GM19099 (cell line): ENCODE measurements around the gene ZDHHC3.

ENCODE experiments used
- POLR2A ChIP-seq: IDR thresholded peaks from 3 replicates; pipeline ENCODE4 v1.6.1; 2011; ENCODE audit warnings: low read depth; ENCODE audit not compliant: insufficient read length; ENCODE audit errors: extremely low read depth

The ZDHHC3 gene

GRCh38 chr3:44926921-44927320 is 49.1 kb downstream of the ZDHHC3 start:
- no peak for TF ChIP-seq POLR2A

DNA sequence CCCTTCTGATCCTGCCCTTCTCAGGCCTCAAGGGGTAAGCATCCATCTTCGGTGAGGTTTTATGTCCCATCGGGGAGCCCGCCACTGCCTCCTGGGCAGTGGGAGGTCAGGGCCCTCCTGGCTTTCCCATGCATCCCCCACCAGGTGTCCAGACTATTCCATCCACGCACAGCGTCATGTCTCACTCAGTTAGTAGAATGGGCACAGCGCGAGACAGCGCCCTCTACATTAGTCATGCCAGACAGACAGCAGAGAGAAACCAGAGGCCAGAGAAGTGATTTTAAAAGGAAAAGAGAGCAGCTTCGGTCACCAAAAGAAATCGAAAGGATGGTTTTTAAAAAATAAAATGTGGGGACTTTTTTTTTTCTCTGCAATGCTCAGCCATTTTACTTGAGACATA is 49.8 kb downstream of the ZDHHC3 start:
- no peak for TF ChIP-seq POLR2A

DNA sequence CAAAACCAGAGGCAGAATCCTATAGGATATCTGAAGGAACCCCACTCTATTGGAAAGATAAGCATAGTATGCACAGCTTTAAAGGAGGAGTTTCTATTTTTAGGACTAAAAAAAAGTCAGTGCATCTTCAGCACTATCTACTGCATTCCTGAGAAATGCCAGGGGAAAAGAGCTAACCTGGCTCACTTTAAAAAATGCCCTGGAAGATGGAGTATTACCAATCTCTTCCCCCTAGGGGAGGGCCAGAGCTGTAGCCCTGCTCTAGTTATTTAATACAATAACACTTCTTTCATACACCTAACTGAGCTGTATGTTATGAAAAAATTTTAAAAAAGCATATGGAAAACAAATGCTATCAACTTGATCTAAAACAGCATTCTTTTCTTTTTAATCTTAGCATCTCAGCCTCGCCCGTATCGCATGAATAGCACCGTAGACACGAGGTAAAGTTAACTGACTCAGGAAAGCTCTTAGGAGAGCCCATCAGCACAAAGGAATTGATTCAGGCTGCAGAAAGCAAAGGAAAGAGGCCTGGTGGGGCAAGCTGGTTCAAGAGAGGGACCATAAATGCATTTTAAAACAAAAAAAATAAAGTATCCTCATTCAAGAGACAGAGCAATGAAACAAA is 51.4 kb downstream of the ZDHHC3 start:
- no peak for TF ChIP-seq POLR2A

DNA sequence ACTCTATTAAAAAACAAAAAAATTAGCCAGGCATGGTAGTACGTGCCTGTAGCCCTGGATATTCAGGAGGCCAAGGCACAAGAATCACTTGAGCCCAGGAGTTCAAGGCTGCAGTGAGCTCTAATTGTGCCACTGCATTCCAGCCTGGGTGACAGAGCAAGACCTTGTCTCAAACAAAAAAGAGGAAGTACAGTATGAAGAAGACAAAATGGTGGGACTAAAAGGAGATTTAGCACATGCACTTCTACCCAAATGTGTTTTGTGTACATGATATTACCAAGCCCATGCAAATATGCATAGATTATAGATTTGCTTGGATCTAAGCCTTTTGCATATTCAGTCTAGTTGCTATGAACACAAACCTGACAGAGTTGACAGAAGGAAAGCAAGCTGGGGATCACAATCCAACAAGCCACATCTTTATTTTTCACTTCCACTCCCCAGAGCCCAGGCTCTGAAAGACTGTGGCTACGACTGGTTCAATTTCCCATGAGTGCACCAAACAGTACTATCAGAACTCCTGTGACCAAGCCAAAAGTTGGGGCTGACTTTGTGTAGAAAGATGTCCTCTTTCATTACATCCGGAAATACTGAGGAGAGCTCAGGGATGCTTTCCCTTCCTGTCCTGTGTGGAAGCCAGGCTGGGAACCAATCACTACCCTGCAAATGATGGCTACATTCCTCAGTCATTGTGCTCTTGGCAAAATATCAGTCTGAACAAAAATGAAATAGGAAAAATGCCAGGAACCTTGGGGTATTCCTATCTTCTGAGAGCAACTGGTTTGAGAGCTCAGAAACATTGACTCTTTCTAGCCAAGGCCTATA is 52.1 kb downstream of the ZDHHC3 start:
- no peak for TF ChIP-seq POLR2A

GRCh38 chr3:44920081-44920480 is 55.9 kb downstream of the ZDHHC3 start:
- no peak for TF ChIP-seq POLR2A

DNA sequence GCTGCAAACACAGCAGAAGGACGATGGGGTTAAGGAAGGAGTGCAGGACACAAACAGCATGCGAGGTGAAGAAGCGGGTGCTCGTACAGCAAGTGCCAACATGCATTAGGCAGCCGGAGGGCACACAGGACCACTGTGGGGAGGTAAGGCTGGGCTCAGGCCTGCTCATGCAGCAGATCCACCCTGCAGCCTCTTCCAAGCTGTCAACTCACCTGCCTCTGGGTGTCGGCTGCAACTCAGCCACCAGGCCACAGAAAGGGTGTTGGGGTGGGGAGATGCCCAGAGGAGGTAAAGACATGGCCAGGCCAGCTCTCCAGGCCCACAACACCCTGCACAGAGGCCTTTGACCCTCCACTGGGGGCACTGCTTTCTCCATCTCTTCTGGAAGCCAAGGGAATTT is 57.4 kb downstream of the ZDHHC3 start:
- no peak for TF ChIP-seq POLR2A

GRCh38 chr3:44918087-44918486 is 57.9 kb downstream of the ZDHHC3 start:
- no peak for TF ChIP-seq POLR2A

DNA sequence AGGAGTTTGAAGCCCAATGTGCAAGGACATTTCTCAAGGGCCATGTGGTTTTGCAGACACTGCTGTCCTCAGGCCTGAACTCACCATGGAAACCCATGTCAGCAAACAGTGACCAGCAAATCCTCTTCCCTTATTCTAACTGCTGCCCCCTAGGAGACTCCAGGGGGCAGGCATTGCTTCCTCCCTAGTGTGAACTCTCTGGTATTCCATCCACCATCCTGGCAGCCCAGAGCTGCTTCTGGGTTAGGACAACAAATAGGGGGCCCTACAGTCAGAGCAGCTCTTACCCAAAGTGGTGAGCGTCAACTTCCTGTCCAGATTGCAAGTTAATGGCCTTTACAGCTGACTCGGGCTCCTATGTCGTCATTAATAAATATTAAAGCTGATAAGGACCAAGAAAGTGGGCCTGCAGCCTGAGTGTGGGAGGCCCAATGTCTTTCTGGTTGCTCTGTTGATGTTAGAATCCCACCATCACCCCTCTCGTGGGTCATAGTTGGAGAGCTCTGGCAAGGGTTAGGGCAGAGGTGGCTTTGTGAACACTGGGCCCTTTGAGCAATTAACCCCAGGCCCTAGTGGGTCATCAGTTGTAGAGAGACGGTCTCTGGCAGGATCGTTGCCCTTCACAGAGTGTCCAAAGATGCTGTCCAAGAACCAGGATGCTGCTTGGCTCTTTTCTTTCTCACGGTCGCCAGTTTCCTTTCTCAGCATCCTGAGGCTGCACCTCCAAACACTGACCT is 60.1 kb downstream of the ZDHHC3 start:
- no peak for TF ChIP-seq POLR2A

- no peak for TF ChIP-seq POLR2A
Observed at GRCh38 chr3:44914936-44915335, 61.0 kb downstream of the ZDHHC3 start.

- no peak for TF ChIP-seq POLR2A
Observed at GRCh38 chr3:44913868-44914468, 62.0 kb downstream of the ZDHHC3 start.

- no peak for TF ChIP-seq POLR2A
Observed at GRCh38 chr3:44910693-44911092, 65.3 kb downstream of the ZDHHC3 start.

DNA sequence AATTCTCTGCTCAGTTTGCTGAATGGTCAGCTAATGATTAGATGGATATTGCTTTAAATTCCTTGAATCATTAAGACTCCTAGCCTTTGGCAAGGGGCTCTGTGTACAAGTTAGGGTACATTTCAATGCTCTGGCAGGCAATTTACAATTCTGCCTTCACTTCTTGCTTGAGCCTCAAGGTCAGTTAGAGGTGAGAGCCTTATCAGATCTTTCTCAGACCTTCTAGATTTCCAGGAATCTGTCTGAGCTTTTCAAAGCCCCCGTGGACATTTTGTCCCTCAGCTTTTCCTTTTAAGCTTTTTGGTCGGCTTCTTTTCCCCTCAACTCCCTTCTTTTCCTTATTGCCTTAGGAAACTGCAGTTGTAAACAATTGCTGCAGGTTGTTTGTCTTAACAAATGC is 66.9 kb downstream of the ZDHHC3 start:
- TF ChIP-seq POLR2A, result no peak

GRCh38 chr3:44907612-44908011 is 68.4 kb downstream of the ZDHHC3 start:
- no peak for TF ChIP-seq POLR2A

GRCh38 chr3:44906997-44907396 is 69.0 kb downstream of the ZDHHC3 start:
- no peak for TF ChIP-seq POLR2A

GRCh38 chr3:44905446-44906157 is 70.4 kb downstream of the ZDHHC3 start:
- no peak for TF ChIP-seq POLR2A
